ENCODE data around the gene ZNF732.

GRCh38 chr4:244471-244870 is 60.8 kb downstream of the ZNF732 start:
- peak; percentile 64 to 83 (median 73) for TF ChIP-seq CTCF (IDR thresholded peaks at IDR 0.05)
- TF ChIP-seq POLR2A (IDR thresholded peaks at IDR 0.05), result no peak

All from heart left ventricle (tissue), 13 donors.